D721Med (cell line): ENCODE measurements around the gene LINGO1.
A peak's percentile ranks its signal among the peaks of the same experiment; 100 is the strongest.

Experiments used
- DNase-seq: peaks from one replicate; pipeline ENCODE4 v3.0.0; 2011; ENCODE audit warnings: low spot score; ENCODE audit not compliant: insufficient read length
- FAIRE-seq: peaks from 2 replicates; lab custom pipeline; 2011; peaks lifted over from hg19 to GRCh38; lab: Jason Lieb, UNC
- CTCF ChIP-seq: IDR thresholded peaks from 2 replicates; pipeline ENCODE4 v1.5.1; 2012; ENCODE audit warnings: mild to moderate bottlenecking, control low read depth; ENCODE audit not compliant: insufficient read depth; ENCODE audit errors: missing control alignments

LINGO1 gene

GRCh38 chr15:77656294-77656693 is 23.6 kb upstream of the LINGO1 start:
- DNase-seq (no peak), FAIRE-seq (no peak)
- no peak for TF ChIP-seq CTCF

DNA sequence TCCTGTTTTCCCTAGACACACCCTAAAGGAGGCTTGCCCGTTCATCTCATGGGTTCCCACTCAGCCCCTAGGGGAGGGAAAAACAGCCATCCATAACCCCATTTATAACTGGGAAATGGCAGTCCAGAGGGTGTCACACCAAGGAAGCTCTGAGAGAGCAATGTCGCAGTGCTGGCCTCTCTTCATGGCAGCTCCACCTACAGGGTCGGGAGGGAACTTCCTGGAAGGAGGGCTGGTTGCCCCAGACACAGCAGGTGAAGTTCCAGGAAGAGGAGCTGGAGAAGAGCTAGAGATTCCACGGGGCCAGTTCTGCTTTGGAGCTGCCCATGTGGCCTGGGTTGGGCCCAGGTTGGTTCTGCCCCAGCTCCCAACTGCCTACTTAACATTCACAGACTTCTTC is 22.3 kb upstream of the LINGO1 start:
- TF ChIP-seq CTCF = peak; percentile 34
- DNase-seq (no peak), FAIRE-seq (no peak)

DNA sequence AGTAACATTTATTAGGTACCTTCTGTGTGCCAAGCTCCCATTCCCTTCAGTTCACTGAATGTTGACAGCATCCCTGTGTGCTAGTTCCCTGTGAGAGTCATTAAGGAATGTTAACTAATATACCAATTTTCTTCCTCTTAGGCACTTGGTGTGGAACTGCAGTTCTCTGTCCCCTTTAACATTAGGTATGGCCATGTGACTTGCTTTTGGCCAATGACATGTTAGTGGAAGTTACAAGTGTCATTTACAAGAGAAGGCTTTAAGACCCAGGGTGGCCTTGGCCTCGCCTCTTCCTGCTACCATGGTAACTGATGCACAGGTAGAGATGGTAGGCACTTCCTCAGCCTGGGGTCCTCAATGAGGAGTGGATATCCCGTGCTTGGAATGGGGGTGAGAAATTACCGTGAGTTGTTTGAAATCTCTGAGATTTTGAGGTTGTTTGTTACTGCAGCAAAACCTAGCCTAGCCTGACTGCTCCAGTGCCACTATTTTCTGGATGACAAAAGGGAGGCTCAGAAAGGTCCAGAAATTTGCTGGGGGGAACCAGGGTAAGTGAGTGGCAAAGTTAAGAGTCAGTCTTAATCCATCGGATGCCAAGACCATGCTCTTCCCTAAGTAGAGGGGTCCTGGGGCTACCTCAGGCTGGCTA is 21.2 kb upstream of the LINGO1 start:
- DNase-seq (no peak), FAIRE-seq (no peak)
- no peak for TF ChIP-seq CTCF

DNA sequence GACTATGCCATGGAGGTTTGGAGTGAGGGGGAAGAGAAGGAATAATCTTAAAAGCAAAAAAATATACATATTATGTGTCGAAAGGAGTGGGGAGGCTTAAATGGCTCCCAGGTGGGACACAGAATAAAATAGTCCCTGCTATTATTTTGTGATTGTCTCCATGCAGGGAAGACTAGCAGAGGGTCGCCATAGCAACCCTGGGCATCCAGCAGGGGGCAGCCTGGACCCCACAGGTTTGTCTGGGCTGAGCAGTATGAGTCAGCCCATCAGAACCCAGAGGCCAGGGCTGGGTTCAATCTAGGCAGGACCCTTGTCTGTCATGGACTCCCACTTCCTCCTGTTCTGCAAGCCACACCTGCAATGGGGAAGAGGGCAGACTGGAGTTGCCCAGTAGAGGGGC is 17.6 kb upstream of the LINGO1 start:
- FAIRE-seq (no peak), DNase-seq (no peak)
- TF ChIP-seq CTCF = peak; percentile 38

DNA sequence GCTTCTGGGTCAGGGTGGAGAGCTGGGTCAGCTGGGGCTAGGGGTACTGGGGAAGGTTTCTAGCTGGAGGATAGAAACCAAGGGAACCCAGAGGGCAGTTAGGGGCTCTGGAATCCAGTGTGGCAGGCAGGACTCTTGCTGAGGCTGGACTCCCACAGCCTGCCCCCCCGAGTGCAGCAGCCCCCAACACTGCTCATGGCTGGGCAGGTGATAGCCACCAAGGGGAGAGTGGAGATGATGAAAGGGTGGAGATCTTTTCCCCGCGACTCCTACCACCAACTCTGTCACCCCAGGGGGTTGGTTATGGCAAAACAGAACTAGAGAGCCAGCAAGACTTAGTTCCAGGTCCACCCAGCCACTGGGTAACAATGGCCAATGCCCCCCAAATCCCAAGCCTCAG is 16.9 kb upstream of the LINGO1 start:
- FAIRE-seq = no peak
- DNase-seq = no peak
- no peak for TF ChIP-seq CTCF

DNA sequence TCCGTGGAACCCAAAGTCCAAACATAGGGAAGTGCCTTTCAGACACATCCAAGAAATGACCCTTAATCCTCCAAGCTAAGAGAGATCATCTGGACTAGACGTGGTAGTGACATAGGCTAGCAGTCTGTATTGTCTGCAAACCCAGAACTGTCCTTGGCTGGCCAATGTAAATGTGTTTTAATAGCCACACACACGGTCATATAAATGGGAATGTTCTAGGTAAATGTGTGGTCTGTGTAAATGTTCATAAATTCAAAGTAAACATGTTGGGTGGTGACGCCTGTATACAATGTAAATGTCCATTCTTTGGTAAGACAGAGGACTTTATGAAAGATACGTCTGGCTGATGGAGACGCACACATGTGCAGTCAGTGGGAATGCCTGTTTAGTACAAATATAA is 16.3 kb upstream of the LINGO1 start:
- no peak for TF ChIP-seq CTCF
- FAIRE-seq = no peak
- DNase-seq = no peak

DNA sequence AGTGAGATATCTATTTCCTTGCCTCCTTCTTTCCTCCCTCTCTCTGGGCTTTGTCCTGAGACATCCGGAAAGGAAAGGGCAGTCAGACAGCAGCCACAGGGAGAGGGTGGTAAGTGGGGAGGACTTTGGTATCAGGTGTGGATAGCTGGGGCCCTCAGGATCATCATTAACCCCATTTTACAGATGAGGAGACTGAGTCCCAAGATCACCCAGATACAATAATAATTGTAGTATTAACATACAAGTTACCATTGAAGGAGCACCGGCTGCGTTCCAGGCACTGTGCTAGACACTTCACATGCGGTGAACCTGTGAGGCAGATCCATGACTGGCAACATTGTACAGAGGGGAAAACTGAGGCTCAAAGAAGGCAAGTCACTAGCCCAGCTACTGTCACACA is 15.2 kb upstream of the LINGO1 start:
- DNase-seq (no peak), FAIRE-seq (no peak)
- TF ChIP-seq CTCF = no peak
